NOMO-1 treated with DMSO at 0.1 percent for 48 hours (cell line): ENCODE results near the gene RCOR1.
"Not testable (repeated sequence)": the region's sequence is repeated elsewhere in the genome, so short reads cannot be mapped to it uniquely, and the experiment has no call there.

ENCODE experiments used
- DNase-seq: peaks from one replicate; lab custom pipeline; 2025; ENCODE audit not compliant: unreplicated experiment; lab: John Stamatoyannopoulos, UW

RCOR1 gene

DNA sequence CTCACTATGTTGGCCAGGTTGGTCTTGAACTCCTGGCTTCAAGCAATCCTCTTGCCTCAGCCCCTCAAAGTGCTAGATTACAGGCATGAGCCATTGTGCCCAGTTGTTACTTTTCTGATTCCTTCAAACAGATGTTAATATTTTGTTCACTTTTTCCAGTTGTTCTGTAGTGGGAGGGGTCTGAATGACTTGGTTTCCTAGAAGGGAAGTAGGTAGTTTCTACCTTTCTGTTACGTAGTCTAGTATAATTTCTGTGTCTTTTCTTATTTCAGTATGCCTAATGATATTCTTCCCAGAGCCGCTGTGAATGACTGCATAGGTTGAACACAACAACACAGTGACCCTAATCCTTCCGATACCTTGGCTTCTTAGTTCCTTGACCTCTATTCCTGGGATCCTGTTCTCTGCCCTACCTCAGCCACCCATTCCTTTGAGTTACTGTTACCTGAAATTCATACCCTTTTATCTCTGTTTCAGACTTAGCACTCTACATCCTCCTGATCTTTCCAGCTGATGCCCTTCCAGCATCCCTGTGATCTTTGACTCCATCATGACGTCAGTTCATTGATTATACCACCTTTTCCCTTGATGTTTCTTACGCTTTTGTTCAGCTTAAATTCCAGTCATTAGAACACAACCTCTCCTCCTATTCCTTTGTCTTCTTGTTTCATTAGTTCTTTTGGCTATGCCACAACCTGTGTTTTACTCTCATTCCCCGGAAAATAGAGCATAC lies 33.3 kb downstream of the RCOR1 start:
- no peak for DNase-seq

- DNase-seq: no peak
Observed at GRCh38 chr14:102626530-102626929, 34.1 kb downstream of the RCOR1 start.

DNA sequence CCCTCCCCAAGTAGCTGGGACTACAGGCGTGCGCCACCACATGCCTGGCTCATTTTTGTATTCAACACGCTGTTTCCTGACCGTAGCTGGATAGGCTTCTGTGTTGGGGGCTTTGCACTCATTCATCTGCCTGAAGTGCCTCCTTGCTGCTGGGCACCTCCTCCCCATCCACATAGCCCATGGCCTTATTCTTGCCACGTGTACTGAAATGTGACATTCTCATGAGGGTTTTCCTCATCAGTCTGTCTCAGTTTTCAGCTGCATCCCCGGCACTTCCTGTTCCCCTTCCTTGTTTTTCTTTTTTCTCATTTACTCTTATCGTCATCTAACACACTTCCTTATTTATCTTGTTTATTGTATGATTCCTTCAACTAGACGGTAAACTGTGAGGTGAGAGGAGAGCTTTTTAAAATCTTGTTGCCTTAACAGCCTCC lies 36.6 kb downstream of the RCOR1 start:
- DNase-seq: peak; percentile 16

- peak; percentile 3 for DNase-seq
Observed at GRCh38 chr14:102629808-102630350, 37.4 kb downstream of the RCOR1 start.

DNA sequence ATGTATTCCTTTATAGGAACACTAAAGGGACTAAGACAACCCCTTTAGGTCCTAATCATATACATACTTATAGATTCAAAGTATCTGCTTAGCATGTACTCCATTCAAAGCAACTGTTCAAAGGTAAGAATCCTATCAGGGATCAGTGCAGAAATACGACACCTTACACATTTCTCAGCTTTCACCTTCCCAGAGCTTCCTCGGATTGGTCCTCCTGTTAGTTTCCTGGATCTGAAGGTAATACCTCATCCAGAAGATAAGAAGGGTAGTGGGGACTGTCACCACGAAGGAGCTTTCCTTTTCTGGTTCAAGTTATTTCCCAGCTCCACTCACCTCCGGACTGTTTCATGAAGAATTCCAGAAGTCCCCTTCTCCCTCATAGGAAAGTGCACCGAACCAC lies 38.0 kb downstream of the RCOR1 start:
- no peak for DNase-seq

GRCh38 chr14:102630881-102631280 lies 38.4 kb downstream of the RCOR1 start:
- DNase-seq: no peak

- no peak for DNase-seq
Observed at GRCh38 chr14:102633906-102634595, 41.6 kb downstream of the RCOR1 start.

GRCh38 chr14:102639611-102640010 lies 47.2 kb downstream of the RCOR1 start:
- DNase-seq: not testable (repeated sequence)

DNA sequence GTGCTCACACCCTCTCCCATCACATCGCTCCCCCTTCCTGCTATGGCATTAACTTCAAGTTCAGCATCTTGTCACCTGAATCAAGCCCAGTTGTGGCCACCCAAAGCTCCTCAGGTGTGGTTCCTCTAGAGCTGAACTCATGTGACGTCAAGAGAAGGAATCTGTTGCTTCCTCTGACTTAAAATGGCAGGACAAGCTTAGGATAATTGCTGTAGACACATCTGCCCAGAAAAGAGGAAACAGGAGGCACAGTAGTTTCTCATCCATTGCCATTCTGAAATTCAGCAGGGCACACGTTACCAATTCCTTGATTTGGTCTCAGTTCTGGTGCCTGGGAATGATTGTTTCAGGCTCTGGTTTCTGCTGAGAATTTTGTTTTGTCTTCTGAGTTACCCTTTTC lies 52.1 kb downstream of the RCOR1 start:
- DNase-seq: peak; percentile 71

GRCh38 chr14:102645746-102646440 lies 53.4 kb downstream of the RCOR1 start:
- peak; percentile 82 for DNase-seq

GRCh38 chr14:102646615-102647014 lies 54.2 kb downstream of the RCOR1 start:
- DNase-seq: no peak

GRCh38 chr14:102652194-102652593 lies 59.7 kb downstream of the RCOR1 start:
- no peak for DNase-seq

DNA sequence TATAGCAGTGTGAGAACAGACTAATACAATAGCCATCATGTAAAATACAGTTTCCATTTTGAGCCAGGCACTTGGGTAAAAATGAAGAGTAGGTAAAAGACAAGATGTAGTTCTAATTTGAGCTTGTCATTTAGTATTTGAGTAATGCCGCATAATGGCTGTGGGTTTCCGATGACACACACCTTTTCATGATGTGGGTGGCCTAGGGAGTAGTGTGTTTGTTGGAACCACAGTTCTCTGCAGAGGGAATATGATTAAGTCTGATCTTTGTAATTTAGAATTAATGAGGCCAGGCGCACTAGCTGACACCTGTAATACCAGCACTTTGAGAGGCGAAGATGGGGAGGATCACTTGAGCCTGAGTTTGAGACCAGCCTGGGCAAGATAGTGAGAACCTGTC lies 61.8 kb downstream of the RCOR1 start:
- no peak for DNase-seq

GRCh38 chr14:102655137-102655536 lies 62.7 kb downstream of the RCOR1 start:
- no peak for DNase-seq

- no peak for DNase-seq
Observed at GRCh38 chr14:102659797-102660196, 67.3 kb downstream of the RCOR1 start.

GRCh38 chr14:102661614-102662013 lies 69.2 kb downstream of the RCOR1 start:
- no peak for DNase-seq

- no peak for DNase-seq
Observed at GRCh38 chr14:102662636-102663430, 70.4 kb downstream of the RCOR1 start.

DNA sequence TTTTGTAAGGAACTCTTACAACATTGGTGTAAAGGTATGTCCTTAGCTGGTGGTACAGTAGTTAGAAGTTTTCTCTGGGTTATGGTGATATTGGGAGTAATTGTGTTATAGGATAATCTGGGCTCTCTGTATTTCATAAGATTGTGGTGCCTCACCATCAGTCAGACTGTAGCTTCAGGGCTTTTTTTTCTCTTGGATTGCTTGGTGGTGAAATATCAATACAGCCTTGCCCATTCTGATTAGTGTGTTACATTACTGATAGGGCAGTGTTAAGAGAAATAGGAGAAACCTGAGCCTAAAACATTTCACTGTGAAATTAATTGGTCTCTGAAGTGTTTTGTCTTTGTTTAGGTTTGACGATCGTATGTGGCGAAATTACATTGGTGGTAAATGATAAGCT lies 71.0 kb downstream of the RCOR1 start:
- no peak for DNase-seq

DNA sequence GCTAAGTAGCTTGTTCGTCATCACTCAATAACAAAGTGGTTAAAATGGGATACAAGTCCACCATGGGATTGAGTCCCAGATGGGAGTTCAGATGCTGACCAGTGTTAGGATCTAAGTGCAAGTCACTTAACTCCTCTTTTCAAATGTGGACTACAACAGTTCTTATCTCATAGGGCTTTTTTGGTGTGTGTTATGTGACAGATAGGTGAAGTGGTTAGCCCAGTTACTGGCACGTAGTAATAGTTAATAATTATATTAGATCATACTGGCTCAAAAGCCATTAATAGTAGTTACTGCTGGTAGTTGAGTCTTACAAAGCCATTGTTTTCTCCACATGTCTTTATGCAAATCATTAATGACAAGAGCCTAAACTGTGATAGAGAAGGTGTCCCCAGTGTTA lies 73.2 kb downstream of the RCOR1 start:
- DNase-seq: no peak

- no peak for DNase-seq
Observed at GRCh38 chr14:102666635-102667034, 74.2 kb downstream of the RCOR1 start.

DNA sequence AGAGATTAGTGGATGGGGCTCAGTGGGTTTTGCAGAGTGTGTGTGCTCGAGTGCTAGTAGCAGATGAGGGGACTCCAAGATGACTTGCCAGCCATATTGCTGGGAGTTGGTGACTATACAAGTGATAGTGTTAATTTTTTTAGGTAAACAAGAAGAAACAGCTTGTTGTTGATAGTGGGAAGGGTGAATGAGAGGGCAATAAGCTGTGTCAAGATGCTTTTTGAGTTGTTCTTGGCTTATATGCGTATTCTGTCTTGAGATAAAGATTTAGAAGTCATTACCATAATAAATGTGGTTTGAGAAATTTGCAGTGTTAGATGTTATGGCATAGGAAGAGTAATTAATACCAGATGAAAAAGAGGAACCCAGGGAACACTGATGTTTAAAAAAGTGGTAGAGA lies 75.3 kb downstream of the RCOR1 start:
- DNase-seq: no peak
